AG20443 (cell line): ENCODE data around the gene OR10G3.
A peak's percentile ranks its signal among the peaks of the same experiment; 100 is the strongest.
"Not testable (repeated sequence)": the region's sequence is repeated elsewhere in the genome, so short reads cannot be mapped to it uniquely, and the experiment has no call there.

Experiments
- DNase-seq: peaks from one replicate; pipeline ENCODE4 v3.0.0; 2012; ENCODE audit warnings: low spot score, mixed read lengths

OR10G3 gene, protein sequence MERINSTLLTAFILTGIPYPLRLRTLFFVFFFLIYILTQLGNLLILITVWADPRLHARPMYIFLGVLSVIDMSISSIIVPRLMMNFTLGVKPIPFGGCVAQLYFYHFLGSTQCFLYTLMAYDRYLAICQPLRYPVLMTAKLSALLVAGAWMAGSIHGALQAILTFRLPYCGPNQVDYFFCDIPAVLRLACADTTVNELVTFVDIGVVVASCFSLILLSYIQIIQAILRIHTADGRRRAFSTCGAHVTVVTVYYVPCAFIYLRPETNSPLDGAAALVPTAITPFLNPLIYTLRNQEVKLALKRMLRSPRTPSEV

DNA sequence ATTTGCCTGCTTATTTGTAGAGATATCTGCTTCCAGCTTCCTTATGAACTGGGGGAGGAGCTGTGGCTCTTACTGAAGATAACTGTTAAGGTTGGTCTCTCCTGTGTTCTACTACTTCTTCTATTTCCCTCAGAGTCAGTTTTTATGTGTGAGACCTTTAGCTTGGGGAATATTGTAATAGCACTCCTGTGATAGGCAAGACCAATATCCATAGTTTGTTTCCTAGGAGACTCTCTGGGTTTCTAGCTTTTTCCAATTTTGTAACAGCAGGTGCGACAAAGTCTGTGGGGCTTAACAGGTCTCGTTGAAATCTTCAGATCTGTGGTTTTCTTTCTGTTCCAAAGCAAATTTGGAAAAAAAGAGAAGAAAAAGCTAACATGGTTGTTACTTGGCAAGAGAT, at the start of gene OR10G3:
Gene OR10G3, minus strand, starts transcription at position 101 of the 400 bp plus-strand sequence. CDS start 9,332 bp downstream, outside the sequence.
- no peak for DNase-seq

DNA sequence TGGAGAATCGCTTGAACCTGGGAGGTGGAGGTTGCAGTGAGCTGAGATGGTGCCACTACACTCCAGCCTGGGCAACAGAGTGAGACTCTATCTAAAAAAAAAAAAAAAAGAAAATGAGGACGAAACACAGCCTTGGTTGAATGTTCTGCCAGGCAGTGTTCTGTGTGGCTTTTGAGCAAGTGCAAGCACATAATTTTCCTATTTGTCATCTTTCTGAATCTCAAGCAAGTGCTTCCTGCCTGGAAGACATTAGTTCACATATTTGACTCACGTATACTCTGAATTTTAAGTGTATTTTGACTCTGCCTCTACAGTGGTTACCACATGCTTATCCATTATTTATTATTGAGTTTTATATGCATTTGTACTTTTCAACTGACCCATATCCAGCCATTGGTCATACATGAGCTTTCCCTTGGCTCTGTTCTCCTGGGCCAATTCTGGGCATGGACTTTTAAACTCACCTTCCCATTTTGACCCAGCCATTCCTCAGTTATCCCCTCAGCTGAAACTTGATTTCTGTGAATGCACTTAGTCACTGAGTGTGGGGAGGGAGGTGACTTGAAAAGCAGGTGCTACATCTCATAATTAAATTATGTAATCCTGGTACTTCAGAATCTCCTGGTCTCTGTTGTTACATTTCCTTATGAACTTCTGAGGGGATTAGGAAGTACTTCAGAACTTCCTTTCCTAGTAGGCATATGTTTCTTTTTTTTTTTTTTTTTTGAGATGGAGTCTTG, 46.8 kb upstream of the OR10G3 start:
- no peak for DNase-seq

DNA sequence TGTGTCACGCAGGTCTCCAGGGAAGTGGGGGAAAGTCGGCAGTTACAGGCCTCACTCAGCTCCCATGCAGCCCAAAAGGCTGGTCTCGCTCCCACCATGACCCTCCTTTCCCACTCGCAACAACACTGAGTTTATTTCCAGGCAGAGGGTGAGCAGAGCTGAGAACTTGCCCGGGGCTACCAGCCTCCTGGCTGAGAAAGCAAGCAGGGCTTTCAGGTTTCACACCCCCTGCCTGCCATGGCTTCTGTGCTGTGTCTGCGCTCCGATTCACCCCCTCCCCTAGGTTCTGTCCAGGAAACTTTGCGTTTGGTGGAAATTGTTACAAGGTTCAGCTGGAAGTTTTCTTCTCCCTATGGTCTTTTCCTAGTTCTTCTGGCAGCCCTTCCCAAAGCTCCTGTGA, 37.7 kb upstream of the OR10G3 start:
- DNase-seq: no peak

DNA sequence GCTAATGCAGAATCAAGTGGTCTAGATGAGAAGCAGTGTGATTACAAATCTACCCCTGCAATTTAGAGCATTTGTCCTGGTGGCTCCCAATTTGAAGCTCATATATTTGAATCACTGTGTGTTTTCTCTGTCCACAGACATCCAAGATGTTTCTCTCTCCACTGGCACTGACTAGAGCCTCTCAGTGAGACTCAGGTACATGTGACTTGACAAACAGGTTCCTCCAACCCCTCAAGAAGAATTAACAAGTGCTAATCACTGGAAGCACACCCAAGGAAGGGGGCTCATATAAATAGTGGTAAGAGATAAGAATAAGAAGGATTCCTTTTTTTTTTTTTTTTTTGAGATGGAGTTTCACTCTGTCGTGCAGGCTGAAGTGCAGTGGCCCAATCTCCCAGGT, 34.4 kb upstream of the OR10G3 start:
- DNase-seq: no peak

DNA sequence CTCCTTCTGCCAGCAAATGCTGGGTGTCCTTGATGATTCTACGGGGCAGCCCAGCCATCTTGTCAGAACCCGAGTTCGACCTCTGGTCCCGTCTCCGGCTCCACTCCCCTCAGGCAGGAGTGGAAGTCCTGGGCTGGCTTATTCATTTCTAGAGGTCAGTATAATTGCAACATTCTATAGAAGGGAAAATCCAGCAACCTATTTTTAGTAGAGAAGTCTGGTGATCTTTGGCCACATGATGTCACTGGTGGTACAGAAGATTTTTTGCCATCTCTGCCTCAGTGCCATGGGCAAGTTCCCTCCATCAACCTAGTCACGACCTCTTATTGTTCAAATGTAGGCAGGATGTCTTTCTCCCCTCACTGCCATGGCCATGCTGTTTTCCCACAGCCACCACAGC, 32.4 kb upstream of the OR10G3 start:
- DNase-seq: no peak

DNA sequence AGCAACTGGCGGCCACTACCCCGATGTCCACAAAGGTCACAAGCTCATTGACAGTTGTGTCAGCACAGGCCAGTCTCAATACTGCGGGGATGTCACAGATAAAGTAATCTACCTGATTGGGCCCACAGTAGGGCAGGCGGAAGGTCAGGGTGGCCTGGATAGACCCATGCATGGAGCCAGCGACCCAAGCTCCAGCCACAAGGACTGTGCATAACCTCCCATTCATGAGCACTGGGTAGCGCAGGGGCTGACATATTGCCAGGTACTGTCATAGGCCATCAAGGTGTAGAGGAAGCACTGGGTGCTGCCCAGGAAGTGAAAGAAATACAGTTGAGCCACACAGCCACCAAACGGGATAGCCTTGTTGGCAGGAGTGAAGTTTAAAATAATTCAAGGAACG, 22.3 kb upstream of the OR10G3 start:
- not testable (repeated sequence) for DNase-seq

DNA sequence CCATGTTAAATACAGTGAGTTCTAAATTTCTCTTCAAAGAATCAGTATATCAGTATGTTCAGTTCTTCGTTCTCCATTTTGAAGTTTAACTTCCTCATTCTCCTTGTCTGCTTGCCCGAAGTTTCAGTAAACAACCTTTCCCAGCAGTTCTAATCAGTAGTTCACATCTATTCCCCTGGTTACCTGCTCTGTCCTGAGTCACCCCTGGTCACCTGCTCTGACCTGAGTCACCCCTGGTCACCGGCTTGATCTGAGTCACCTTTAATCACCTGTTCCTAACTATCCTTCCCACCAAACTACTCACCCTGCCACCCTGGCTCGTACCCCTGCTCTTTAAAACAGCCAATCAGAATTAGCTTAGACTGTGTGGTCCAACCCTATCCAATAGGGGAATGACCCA, 9.4 kb upstream of the OR10G3 start:
- no peak for DNase-seq

DNA sequence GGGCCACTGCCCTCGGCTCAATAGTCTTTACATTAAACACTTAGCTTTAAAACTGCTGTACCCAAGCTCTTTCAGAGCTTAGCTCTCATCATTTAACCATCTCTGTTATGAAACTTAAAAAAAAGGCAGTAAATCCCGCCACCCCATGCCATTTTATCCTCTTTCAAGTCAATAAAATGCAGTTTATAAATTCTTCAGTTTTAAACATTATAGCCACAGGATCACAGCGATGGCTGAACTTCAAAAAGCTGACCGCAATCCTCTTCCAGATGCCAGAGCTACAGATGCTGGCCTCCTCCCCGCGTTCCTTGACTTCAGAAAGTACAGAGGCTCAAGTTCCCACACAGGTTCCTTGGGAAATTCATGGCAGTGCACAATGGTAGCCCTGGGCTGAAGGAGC, 4.2 kb downstream of the OR10G3 start:
- no peak for DNase-seq

DNA sequence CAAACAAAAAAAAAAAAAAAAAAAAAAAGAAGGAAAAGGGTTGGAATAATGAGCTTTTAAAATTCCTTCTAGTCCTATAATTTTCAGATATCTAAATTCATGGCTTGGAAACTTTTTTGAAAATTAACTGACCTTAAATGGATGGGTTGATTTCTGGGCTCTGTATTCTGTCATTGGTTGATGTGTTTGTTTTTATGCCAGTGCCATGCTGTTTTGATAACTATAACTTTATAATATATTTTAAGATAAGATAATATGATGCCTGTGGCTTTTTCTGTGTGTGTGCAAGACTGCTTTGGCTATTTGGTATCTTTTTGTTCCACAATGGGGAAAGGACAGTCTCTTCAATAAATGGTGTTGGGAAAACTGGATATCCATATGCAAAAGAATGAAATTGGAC, 7.3 kb downstream of the OR10G3 start:
- no peak for DNase-seq

DNA sequence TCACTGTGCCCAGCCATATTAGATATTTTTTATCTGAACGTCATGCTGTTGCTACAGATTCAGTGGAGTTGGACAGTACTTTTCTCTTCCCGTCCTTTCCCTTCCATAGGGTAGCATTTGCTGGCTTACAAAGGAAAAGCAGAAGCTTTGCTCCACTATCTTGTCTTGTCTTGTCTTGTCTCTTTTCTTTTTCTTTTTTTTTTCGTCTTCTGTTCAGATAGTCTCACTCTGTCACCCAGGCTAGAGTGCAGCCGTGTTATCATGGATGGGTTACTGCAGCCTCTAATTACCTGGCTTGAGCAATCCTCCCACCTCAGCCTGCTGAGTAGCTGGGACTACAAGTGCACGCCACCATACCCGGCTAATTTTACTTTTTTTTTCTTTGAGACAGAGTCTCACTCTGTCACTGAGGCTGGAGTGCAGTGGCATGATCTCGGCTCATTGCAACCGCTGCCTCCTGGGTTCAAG, 21.1 kb downstream of the OR10G3 start:
- no peak for DNase-seq

DNA sequence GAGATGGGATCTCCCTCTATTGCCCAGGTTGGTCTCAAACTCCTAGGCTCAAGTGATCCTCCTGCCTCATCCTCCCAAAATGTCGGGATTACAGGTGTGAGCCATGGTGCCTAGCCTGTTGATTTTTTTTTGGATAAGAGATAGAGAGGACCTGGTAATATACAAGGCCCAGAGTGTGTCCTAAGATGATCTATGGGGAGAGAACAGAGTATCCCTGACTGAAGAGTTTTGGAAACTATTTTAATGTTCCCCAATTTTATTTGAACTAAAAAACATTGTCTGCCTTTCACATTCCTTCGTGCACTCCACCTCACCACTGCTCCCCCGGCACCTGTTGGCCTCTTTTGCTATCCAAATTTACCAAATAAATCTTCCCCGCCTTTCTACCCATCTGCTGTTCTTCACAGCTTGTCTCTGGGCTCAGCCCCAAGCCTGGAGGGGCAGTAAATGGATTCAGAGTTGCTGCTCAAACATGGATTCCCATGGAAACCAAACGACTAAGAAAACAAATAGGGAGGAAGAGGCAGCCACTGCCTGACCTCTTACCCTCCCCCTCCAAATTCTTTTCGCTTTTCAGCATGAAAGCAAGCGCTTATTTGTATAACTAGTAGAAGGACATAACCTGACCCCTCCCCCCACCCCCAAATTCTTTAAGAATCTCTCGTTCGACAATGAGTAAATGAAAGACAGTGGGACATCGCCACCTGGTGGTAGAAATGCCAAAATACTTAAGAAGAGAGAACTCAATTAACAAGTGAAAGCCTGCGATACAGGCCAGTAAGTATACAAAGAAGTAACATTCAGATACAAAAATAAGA, 22.6 kb downstream of the OR10G3 start:
- DNase-seq: peak; percentile 79

DNA sequence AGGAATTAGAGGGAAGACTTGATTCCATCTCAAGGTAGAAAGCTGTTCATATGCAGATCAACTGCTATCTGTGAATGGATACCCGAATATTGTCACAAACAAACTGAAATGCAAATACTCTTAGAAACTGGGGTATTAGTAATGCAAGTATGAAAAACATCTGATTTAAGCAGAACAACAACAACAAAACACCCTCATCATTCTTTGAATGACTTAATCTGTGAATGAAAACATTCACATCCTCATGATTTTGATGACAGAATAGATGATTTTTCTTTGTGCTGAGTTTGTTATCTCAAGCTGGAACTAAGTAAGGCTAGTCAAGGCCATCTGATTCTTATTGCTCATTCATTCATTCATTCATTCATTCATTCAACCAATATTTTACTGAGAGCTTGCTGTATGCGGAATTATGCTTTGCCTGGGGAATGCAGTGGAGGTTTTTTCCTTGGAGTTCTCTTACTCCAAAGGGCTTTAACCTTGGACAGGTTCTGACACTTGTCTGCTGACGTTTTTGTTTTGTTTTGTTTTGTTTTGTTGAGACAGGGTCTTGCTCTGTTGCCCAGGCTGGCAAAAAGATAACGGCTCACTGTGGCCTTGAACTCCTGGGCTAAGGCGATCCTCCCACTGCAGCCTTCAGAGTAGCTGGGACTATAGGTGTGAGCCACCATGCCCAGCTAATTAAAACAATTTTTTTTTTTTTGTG, 23.3 kb downstream of the OR10G3 start:
- DNase-seq: no peak

DNA sequence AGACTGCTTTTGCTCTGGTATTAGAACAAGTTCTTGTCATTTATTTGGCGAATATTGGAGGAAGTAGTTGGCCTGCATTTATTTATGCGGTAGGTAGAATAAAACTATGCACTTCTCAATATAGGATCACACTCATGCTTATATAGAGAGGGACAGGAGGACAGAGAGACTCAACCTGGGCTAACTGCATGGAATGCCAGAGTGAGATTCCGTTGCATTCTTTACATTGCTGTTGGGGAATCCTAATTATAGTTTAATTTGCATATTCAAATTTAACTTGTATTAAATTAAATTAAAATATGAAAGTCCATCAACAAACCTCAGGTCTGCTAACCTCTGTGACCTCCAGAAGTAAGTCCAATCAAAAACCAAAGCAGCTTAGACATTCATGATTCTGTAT, 26.6 kb downstream of the OR10G3 start:
- DNase-seq: no peak

DNA sequence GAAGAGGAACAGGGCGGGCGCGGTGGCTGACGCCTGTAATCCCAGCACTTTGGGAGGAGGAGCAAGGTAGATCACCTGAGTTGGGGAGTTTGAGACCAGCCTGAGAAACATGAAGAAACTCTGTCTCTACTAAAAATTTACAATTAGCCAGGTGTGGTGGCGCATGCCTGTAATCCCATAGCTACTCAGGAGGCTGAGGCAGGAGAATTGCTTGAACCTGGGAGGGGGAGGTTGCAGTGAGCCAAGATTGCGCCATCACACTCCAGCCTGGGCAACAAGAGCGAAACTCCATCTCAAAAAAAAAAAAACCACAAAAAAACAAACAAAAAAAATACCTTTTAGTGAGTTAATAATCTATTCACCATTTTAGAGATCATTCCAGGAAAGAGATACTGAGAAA, 35.3 kb downstream of the OR10G3 start:
- not testable (repeated sequence) for DNase-seq

DNA sequence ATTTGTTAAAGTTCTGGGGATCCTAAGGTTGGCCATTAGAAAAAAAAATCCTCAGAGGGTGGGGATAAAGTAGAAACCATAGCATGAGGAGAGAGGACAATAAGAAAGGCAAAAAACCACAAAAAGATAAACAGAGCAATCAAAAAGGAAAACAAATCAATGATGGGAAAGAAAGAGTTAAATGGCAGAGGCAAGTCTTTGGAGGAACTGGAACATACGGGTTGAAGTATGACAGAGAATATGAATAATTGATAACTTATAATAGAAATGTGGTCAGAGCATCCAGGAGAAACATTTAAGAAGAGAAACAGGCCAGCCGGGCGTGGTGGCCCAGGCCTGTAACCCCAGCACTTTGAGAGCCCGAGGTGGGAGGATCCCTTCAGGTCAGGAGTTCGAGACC, 35.9 kb downstream of the OR10G3 start:
- DNase-seq: no peak

DNA sequence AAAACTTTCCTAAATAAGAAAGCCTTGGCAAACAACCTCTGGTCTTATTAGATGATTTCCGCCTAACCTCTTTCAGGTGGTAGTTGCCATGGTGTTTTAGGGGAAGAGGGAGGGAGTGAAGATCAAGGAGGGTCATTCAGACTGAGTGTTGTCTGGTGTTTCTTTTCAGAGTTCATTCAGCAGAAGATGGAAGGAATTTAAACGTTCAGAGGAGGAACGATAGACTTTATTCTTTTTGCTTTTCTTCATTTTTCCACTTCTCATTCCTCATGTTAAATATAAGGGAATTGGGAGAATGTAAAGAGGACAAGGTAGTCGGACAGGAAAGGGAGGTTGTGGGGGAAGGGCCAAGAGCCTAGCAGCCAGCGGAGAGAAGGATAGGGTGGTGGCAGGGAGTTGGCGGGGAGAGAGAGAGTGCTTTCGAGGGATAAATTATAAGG, 36.3 kb downstream of the OR10G3 start:
- DNase-seq: no peak

DNA sequence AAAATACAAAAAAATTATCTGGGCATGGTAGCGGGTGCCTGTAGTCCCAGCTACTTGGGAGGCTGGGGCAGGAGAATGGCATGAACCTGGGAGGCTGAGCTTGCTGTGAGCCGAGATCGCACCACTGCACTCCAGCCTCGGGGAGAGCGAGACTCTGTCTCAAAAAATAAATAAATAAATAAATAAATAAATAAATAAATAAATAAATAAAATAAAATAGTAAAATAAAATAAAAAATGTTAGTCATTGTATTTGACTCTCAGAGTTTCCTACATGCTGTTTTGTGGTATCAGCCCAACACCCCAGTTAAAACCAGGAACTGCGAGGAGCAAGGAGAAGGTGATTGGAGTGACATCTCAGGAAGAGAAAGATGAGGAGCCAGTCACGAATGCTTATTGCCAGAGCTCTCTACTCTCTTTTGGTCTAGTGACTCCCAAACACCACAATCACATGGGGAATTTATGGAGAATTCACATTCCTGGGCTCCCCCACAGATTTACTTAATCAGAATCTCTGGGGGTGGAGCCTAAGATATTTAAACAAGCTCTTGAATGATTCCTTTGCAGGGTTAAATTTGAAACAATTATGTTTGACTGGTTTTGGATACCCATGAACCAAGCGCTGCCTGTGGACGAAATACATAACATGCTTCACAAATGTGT, 38.3 kb downstream of the OR10G3 start:
- no peak for DNase-seq

DNA sequence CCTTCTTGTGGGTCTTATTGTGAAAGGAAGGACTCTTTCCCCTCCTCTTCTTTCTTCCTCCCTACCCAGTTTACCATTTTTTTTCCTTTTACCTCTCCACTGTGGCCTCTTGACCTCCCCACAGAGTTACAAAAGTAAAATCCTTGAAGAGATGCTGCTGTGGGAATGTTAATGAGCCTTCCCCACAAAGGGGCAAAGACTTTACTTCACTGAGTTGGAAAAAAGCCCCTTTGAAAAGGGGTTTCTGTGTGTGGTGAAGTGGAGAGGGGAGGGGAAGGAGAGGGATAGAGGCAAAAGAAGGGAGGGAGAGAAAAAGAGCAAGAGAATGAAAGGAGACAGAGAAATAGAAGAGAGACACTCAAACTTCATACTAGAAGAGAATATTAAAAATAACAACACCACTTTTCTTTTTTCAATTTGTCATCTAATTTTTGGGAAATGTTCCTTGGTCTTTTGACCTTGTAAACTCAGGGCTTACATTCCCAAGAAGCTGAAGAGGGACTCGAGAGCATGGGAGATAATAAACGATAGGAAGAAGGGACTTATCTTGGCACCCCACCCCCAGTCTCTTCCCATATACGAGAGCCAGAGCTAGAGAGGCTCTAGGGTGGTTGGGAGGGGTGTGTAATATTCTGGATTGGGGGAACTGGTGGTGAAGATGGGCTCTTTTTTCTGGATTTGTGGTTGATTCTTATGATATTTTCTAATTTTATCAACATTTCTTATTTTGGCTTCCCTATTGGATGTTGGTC, 40.5 kb downstream of the OR10G3 start:
- no peak for DNase-seq

DNA sequence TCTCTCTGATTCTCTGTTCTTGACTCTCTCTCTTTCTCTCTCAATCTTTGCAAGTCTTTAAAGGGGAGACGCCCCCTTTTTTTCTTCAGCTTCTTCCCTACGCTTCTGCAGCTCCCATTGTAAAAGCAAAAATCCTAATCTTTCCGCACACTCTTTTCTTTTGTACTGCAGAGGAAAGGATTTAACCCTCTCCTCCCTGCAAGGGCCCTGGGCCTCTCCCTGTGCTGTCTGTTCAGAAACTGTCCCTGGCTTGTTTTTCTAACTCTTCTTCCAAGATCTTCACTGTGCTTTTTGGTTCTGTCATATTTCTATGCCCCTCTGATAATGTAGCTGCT, 42.8 kb downstream of the OR10G3 start:
- no peak for DNase-seq

DNA sequence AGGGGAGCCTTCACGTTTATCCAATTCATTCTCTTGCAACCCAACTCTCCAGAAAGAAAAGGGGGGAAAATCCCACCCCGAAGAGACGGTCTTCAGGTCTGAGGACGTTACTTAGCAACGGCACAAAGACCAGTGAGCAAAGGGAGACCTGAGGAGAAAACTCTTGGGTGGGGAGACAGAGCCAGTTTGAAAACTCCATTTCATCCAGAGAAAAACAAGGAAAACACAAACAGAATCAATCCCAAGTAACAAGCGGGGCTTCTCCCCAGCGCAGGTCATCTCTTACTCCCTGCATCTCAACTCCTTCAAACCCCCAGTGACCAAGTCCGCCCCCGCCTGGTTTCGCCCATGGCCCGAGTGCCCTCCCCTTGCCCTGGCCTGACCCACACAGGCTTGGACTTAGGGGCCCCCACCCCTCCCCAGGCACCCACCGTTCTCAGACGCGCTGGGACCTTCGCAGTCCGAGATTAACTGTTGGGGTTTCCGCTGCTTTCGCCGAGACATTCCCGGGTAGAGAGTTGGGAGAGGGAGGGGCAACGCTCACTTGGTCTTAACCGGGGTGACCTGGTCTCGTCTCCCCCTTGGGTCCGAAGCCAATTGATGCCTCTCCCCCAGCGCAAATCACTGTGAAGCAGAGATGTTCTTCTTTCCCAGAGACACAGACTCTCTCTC, 43.3 kb downstream of the OR10G3 start:
- DNase-seq: no peak
